ENCODE results near the gene SLC1A1.

DNA sequence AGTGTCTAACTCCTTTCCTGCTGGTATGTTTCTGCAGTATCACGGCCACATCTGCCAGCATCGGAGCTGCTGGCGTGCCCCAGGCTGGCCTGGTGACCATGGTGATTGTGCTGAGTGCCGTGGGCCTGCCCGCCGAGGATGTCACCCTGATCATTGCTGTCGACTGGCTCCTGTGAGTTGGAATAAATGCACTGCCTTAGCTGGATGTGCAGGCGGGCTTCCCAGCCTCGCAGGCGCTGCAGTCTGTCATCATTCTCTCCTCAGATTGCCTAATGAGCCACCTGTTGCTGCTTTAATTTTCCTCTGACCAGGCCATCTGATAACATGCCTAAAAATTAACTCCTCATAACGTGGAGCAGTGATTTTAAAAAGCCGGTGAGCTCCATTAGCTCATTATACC, 92.7 kb downstream of the SLC1A1 start:
- TF ChIP-seq, protein P1, sequence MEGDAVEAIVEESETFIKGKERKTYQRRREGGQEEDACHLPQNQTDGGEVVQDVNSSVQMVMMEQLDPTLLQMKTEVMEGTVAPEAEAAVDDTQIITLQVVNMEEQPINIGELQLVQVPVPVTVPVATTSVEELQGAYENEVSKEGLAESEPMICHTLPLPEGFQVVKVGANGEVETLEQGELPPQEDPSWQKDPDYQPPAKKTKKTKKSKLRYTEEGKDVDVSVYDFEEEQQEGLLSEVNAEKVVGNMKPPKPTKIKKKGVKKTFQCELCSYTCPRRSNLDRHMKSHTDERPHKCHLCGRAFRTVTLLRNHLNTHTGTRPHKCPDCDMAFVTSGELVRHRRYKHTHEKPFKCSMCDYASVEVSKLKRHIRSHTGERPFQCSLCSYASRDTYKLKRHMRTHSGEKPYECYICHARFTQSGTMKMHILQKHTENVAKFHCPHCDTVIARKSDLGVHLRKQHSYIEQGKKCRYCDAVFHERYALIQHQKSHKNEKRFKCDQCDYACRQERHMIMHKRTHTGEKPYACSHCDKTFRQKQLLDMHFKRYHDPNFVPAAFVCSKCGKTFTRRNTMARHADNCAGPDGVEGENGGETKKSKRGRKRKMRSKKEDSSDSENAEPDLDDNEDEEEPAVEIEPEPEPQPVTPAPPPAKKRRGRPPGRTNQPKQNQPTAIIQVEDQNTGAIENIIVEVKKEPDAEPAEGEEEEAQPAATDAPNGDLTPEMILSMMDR (IDR thresholded peaks at IDR 0.05) = no peak
- no peak for TF ChIP-seq POLR2A (IDR thresholded peaks at IDR 0.05)

Data from heart left ventricle (tissue), 13 donors.